GM11168 (cell line): ENCODE results near the gene THOC2.
"Not testable (repeated sequence)": the region's sequence is repeated elsewhere in the genome, so short reads cannot be mapped to it uniquely, and the experiment has no call there.

Experiments
- in situ Hi-C: fragments of 300-500 bp; cut with MboI; formaldehyde crosslinking; loops from one replicate; pipeline ENCODE4 v1.12.0; 2022; ENCODE audit warnings: low sequenced_read_pairs; ENCODE audit not compliant: unreplicated experiment

The THOC2 gene

GRCh38 chrX:123739474-123739873, 6.6 kb upstream of the THOC2 start:
- in situ Hi-C loops, result no loop called here

- in situ Hi-C loops, result no loop called here
Measured at GRCh38 chrX:123738378-123738940, 5.6 kb upstream of the THOC2 start.

- in situ Hi-C loops, result no loop called here
Measured at GRCh38 chrX:123736333-123736921, 3.6 kb upstream of the THOC2 start.

DNA sequence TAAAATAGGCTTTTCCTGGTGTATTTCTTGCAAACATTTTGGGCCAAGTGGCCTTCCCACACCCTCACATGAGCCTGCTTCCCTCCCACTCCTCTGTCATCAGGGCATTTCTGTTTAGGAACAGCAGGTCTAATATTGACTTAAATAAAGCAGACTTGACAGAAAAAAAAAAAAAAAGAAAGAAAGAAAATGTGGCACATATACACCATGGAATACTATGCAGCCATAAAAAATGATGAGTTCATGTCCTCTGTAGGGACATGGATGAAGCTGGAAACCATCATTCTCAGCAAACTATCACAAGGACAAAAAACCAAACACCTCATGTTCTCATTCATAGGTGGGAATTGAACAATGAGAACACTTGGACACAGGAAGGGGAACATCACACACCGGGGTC, 2.3 kb upstream of the THOC2 start:
- in situ Hi-C loops, result not testable (repeated sequence)

GRCh38 chrX:123734079-123734478, 1.2 kb upstream of the THOC2 start:
- in situ Hi-C loops, result not testable (repeated sequence)

DNA sequence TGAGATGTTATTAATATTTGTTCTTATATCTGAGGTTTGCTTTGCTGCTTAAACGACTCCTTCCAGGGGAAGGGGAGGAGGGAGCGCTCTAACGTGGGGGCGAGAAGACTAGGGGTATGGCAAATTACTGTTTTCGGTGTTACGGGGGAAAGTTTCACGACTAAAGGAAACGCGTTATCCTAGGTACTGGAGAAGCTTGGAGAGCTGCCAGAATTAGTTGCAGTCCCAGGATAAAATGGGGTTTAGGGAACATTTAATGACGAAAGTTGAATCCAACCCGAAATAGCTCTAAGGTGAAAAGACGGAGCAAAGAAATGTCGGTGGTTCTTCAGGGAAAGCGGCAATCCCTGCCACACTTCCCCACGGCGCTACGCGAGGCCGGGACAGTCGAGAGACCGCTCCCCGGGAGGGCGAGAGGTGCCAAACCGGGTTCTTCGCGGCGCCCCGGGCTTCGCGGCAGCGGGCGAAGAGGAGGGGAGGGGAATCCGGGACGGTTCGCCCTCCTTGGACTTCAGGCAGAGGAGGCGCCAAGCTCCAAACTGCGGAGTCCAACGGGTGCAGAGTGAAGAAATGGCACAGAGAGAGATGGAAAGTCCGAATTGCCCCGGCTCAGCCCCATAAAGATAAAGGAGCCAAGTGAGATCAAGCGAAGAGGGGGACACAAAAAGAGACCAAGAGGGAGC, 724 bp downstream of the THOC2 start:
- in situ Hi-C loops, result no loop called here

DNA sequence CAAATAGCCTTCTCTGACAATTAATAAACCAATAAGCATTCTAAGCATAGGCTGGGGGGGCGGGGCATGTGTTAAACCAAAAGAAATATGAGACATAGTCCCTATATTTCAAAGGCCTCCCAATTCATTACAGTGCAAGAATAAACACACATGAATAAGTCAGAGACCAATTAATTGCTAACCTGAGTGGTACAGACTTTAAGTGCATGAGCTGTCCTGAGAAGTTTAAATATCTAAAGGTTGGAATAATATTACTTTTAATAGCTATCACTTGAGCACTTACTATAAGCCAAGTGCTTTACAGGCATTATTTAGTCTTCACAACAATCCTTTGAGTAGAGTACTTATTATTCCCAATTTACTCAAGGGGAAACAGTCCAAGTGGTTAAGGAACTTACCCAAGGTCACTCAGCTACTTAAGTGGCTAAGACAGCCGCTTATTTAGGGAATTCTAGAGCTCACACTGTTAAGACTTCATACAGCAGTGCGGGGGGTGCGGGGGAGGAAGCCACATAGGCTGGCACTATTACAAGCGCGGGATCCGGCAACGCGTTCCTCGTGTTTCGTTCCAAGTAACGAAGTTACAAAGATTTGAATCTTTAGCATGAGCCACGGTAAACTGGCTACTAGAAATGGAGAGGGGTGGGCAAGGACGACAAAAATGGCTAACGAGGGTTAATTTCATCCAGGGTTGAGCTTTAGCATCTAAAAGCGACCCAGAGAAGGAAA, 1.4 kb downstream of the THOC2 start:
- in situ Hi-C loops, result no loop called here

GRCh38 chrX:123728554-123728953, 4.3 kb downstream of the THOC2 start:
- in situ Hi-C loops, result no loop called here

GRCh38 chrX:123728016-123728415, 4.8 kb downstream of the THOC2 start:
- in situ Hi-C loops, result no loop called here

DNA sequence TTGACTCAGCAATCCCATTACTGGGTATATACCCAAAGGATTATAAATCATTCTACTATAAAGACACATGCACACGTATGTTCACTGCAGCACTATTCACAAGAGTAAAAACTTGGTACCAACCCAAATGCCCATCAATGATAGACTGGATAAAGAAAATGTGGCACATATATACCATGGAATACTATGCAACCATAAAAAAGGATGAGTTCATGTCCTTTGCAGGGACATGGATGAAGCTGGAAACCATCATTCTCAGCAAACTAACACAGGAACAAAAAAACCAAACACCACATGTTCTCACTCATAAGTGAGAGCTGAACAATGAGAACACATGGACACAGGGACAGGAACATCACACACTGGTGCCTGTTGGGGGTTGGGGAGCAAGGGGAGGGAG, 10.7 kb downstream of the THOC2 start:
- in situ Hi-C loops, result not testable (repeated sequence)

- in situ Hi-C loops, result no loop called here
Measured at GRCh38 chrX:123720486-123720885, 12.4 kb downstream of the THOC2 start.

GRCh38 chrX:123713841-123714240, 19.0 kb downstream of the THOC2 start:
- in situ Hi-C loops, result no loop called here

- in situ Hi-C loops, result no loop called here
Measured at GRCh38 chrX:123713434-123713833, 19.4 kb downstream of the THOC2 start.

DNA sequence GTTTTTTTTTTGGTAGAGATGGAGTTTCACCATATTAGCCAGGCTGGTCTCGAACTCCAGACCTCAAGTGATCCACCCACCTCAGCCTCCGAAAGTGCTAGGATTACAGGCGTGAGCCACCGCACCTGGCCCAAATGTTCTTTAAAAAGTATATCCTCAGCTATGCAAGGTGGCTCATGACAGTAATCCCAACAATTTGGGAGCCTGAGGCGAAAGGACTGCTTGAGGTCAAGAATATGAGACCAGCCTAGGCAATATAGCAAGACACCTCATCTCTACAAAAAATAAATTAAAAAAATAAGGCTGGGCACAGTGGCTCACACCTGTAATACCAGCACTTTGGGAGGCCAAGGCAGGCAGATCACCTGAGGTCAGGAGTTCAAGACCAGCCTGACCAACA, 21.7 kb downstream of the THOC2 start:
- in situ Hi-C loops, result not testable (repeated sequence)

DNA sequence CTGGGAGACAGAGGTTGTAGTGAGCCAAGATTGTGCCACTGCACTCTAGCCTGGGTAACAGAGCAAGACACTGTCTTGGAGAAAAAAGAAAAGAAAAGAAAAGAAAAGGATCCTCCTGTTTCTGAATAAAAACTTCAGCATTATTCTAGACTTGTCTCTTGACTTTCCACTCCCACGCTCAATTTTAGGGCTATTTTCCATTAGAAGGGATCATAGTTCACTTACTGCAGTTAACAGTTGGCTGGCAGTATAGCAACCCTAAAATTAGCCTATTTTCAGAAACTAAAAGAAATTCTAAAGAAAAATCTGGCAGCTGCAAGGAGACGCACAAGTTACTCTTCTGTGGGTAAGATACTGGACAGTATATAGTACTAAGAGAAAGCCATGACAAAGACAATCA, 28.1 kb downstream of the THOC2 start:
- in situ Hi-C loops, result no loop called here

GRCh38 chrX:123698979-123699520, 33.8 kb downstream of the THOC2 start:
- in situ Hi-C loops, result no loop called here

DNA sequence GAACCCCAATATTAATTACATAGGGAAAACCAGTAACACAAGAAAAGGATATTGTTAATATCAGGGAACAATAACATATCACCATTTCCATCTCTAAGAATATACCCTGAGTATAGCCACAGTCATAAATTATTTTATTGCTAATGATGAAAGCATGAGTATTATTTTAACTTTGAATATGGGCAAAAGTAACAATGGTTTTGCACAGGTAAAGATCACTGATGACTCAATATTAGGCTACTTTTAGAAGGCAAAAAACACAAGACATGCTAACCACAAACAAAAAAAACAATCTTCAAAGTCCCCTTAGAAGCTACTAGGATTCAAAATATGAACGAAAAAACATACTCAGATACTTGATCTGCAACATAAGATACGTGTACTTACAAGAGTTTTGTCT, 36.5 kb downstream of the THOC2 start:
- in situ Hi-C loops, result no loop called here

- in situ Hi-C loops, result no loop called here
Measured at GRCh38 chrX:123695242-123695641, 37.6 kb downstream of the THOC2 start.

DNA sequence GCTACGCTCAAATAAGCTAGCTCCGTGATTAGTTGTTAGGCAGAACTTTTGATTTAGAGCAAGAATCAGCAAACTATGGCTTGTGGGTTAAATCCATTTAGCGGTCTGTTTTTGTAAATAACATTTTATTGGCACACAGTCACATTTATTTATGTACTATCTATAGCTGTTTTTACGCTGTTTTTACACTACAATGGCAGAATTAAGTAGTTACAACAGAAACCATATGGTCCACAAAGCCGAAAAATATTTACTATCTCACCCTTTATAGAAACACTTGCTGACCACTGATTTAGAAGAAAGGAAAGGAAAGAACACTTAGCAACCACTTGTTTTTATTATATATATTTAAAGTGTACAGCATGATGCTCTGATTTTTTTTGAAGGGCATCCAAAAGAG, 41.1 kb downstream of the THOC2 start:
- in situ Hi-C loops, result no loop called here

DNA sequence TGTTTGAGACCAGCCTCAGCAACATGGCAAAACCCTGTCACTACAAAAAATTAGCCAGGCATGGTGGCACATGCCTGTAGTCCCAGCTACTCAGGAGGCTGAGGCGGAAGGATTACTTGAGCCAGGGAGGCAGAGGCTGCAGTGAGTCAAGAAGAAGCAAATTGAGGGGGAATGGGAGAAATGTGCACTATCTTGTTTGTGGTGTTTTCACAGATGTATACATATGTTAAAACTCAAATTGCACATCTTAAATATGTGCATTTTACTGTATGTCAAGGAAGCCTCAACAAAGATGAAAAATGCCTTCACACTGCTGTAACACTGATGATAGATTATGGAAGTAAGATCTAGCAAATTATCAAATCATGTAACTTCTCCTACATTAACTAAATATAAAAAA, 44.3 kb downstream of the THOC2 start:
- in situ Hi-C loops, result no loop called here

DNA sequence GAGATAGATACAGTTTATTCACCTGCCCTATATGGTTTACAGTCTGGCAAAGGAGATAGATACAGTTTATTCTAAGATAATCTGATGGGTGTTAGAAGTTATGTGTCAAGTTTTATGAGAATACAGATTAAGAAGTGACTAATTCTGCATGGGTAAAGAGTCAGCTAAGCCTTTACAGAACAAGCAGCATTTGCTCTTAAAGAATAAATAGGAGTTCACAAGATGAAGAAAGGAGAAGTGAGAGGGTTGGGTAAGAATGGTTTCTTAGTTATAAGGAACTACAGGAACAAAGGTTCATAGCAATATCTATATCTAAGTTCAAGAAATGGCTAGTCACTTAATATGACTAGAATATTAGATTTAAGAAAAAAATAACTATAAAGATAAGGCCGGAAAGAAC, 47.6 kb downstream of the THOC2 start:
- in situ Hi-C loops, result no loop called here
